ENCODE data around the gene STX1B. TPM values are rescaled to one million over a fixed set of nuclear protein-coding genes. Genes with fewer than 3 reads are reported as not detected.
A peak's percentile ranks its signal among the peaks of the same experiment; 100 is the strongest.

The STX1B gene
- total RNA-seq, 1 experiment from 2014 or later, result 11.0 TPM

- DNase-seq, result no peak
- Mint-ChIP-seq H3K36me3 (ENCODE audit: insufficient read depth in 1 of 3, low read depth in 3 of 3) (peaks cover 18 to 39% (median 37%) of the 10 kb centered on the region in 3 experiments; a peak in 6 of 7 replicates), H3K9me3 (no peaks in the 10 kb centered on the region), H3K27me3 (ENCODE audit: low read depth) (no peaks in the 10 kb centered on the region; the same call in 1 of the 2 replicates), H3K27ac (peak overlapping the region in 1 of 3 experiments; percentile 47; a peak in 1 of 7 replicates), H3K4me1 (peaks cover 5 to 10% of the 10 kb centered on the region in 2 experiments), H3K4me3 (no peak overlapping the region; a peak in 1 of 5 replicates)
- H3K23ac ChIP-seq (ENCODE audit: insufficient read length, low read depth, low read length), result no peak overlapping the region
- H3K4ac ChIP-seq (ENCODE audit: low read depth, low read length), result no peak overlapping the region
- H2BK20ac ChIP-seq (ENCODE audit: low read depth, low read length, poor library complexity, severe bottlenecking), result no peak overlapping the region
- no peak overlapping the region for H3K18ac ChIP-seq (ENCODE audit: insufficient read length, low read depth, low read length)
- no peaks in the 10 kb centered on the region for H3K79me2 ChIP-seq (ENCODE audit: insufficient read depth, low read length)
- TF ChIP-seq CTCF (conservative IDR thresholded peaks at IDR 0.05), result no peak
- no peak overlapping the region for H2AFZ ChIP-seq (ENCODE audit: low read length)
- H4K8ac ChIP-seq (replicated peaks; ENCODE audit: insufficient read length, low read depth, low read length), result no peak overlapping the region
- no peak overlapping the region for H3K14ac ChIP-seq (ENCODE audit: insufficient read depth, low read length)
- no peak overlapping the region for H3T11ph ChIP-seq (ENCODE audit: low read length)
- no peaks in the 10 kb centered on the region for H4K20me1 ChIP-seq (ENCODE audit: control insufficient read depth, insufficient read depth, insufficient read length)
- no peak overlapping the region for H2BK120ac ChIP-seq (ENCODE audit: low read depth, low read length, poor library complexity, severe bottlenecking)
- WGBS (ENCODE audit: extremely low coverage, insufficient read length, low lambda C conversion rate), result no CpG with 5 or more reads among the region's 14 CpGs
- H3K27me3 ChIP-seq (ENCODE audit: insufficient read depth, low read length), result no peaks in the 10 kb centered on the region
- H3K56ac ChIP-seq (ENCODE audit: insufficient read length, low read depth, low read length), result no peak overlapping the region
- no peaks in the 10 kb centered on the region for H3K9me3 ChIP-seq (ENCODE audit: control insufficient read depth, low read depth, low read length)
- no peak overlapping the region for H3K4me2 ChIP-seq (ENCODE audit: insufficient read depth, insufficient read length, low read length)
- H4K91ac ChIP-seq (ENCODE audit: insufficient read length, low read depth, low read length), result no peak overlapping the region
- no peak overlapping the region for H3K27ac ChIP-seq (ENCODE audit: insufficient read length, low read depth, low read length)
- no peak overlapping the region for H3K9ac ChIP-seq (ENCODE audit: extremely low read depth, insufficient read length, low read length)
- no peak overlapping the region for H2BK12ac ChIP-seq (ENCODE audit: insufficient read length, low read depth, low read length)
- no peak overlapping the region for H2BK5ac ChIP-seq (ENCODE audit: insufficient read length, low read length)
- H3K23me2 ChIP-seq (ENCODE audit: insufficient read length, low read depth, low read length, poor library complexity, severe bottlenecking), result no peaks in the 10 kb centered on the region
- no peak overlapping the region for H2AK5ac ChIP-seq (ENCODE audit: insufficient read length, low read length)
- H2BK15ac ChIP-seq (ENCODE audit: low read depth, low read length), result no peak overlapping the region
- no peaks in the 10 kb centered on the region for H3K79me1 ChIP-seq (ENCODE audit: insufficient read depth, low read depth, low read length, poor library complexity, severe bottlenecking)
- no peaks in the 10 kb centered on the region for H3K4me1 ChIP-seq (ENCODE audit: insufficient read depth, low read length)
- H4K5ac ChIP-seq (ENCODE audit: insufficient read length, low read depth, low read length), result no peak overlapping the region
Measured at GRCh38 chr16:30983898-30984610, 26.4 kb downstream of the STX1B start.
